ENCODE results near the gene E2F4. TPM values are rescaled to one million over a fixed set of nuclear protein-coding genes. Genes with fewer than 3 reads are reported as not detected.
A peak's percentile ranks its signal among the peaks of the same experiment; 100 is the strongest.

E2F4 gene
- total and polyA plus RNA-seq, 9 of the 15 experiments (the other 6 are each of a cell fraction or from before 2014, with no cell fraction given): 9.7 to 139 (median 106) TPM

DNA sequence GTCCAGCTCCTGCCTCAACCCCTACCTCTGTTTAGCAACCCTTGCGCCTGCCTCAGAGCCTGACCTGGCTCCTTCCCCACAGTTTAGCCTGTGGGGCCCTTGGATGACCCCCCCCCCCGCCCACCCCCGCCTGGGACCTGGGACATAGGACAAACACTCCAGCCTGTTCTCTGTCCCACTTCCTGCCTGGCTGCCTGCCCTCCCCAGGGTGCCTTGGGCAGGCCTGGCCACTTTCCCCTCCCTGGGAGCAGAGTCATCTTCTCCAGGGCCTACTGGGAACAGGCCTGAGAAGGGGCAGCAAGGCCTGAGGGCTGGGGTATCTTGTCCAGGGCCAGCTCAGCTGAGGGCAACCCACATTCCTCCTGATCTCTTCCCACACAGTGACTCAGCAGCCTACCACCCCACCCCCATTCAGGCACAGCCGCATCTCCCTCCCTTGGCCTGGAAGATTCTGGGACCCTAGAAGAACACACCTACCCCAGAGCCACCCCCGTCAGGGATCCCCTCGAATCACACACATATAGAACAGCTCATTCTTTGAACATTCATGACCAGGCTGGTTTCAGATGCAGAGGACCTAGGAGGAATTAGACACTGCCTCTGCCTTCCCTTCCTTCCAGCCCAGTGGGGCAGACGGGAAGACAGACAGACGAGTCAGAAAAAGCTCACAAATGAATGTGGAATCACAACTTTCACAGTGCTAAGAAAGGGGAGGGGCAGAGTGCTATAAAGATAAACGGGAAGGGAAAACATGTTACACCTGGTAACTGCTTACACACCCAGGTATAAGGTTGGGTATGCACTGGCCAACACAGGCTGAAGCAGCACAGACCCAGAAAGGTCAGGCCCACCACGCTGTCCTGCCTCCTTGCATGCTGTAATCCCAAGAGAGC lies 49.3 kb downstream of the E2F4 start (continued):
- TF ChIP-seq ZBTB5 (IDR thresholded peaks at IDR 0.05) (no peak), NUFIP1 (IDR thresholded peaks at IDR 0.05; ENCODE audit: partially characterized antibody) (no peak), GATAD2B (IDR thresholded peaks at IDR 0.05; ENCODE audit: borderline replicate concordance) (no peak), MYC (IDR thresholded peaks at IDR 0.05; ENCODE audit: low read depth, low read length) (no peak), MYC (CRISPR knock-in tag; IDR thresholded peaks at IDR 0.05; ENCODE audit: borderline replicate concordance, low read depth) (no peak), CREB3 (tag; conservative IDR thresholded peaks at IDR 0.05; ENCODE audit: low read depth) (no peak), KHSRP (IDR thresholded peaks at IDR 0.05) (no peak), BACH1 (tag; IDR thresholded peaks at IDR 0.05) (no peak; the same call in 1 of the 2 replicates), HDAC8 (tag; IDR thresholded peaks at IDR 0.05) (no peak), CEBPB (tag; IDR thresholded peaks at IDR 0.05) (no peak), ZNF263 (CRISPR knock-in tag; IDR thresholded peaks at IDR 0.05; ENCODE audit: borderline replicate concordance) (no peak), STAT5A (IDR thresholded peaks at IDR 0.05; ENCODE audit: borderline replicate concordance, low read length) (no peak), JUN (IDR thresholded peaks at IDR 0.05; ENCODE audit: borderline replicate concordance, low read depth, low read length) (0 out of 2 replicates have a peak, but pooled peaks have one; percentile 49), JUN (CRISPR knock-in tag; IDR thresholded peaks at IDR 0.05; ENCODE audit: borderline replicate concordance) (no peak), ZNF23 (CRISPR knock-in tag; IDR thresholded peaks at IDR 0.05) (no peak), ZNF311 (CRISPR knock-in tag; IDR thresholded peaks at IDR 0.05) (no peak), CBFA2T2 (conservative IDR thresholded peaks at IDR 0.05) (no peak), TEAD1 (CRISPR knock-in tag; IDR thresholded peaks at IDR 0.05) (peak in 1 of 2 experiments; percentile 82; a peak in 1 of 4 replicates), CBX1 (IDR thresholded peaks at IDR 0.05; ENCODE audit: low read depth) (no peak), PTBP1 (IDR thresholded peaks at IDR 0.05; ENCODE audit: low read depth, low read length) (no peak), HCFC1 (IDR thresholded peaks at IDR 0.05; ENCODE audit: low read depth, low read length) (no peak), ZC3H8 (IDR thresholded peaks at IDR 0.05) (no peak), ZNF354B (CRISPR knock-in tag; IDR thresholded peaks at IDR 0.05) (no peak), ZNF274 (IDR thresholded peaks at IDR 0.05; ENCODE audit: borderline replicate concordance, low read depth, low read length) (no peak), NCOR1 (IDR thresholded peaks at IDR 0.05) (no peak; the same call in 1 of the 2 replicates), SRF (CRISPR knock-in tag; IDR thresholded peaks at IDR 0.05) (0 out of 4 replicates have a peak, but pooled peaks of 1 of the 2 experiments have one; percentile 16)
- TF ChIP-seq, protein P1, sequence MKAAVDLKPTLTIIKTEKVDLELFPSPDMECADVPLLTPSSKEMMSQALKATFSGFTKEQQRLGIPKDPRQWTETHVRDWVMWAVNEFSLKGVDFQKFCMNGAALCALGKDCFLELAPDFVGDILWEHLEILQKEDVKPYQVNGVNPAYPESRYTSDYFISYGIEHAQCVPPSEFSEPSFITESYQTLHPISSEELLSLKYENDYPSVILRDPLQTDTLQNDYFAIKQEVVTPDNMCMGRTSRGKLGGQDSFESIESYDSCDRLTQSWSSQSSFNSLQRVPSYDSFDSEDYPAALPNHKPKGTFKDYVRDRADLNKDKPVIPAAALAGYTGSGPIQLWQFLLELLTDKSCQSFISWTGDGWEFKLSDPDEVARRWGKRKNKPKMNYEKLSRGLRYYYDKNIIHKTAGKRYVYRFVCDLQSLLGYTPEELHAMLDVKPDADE (conservative IDR thresholded peaks at IDR 0.05; ENCODE audit: control insufficient read depth, low read depth, low read length): no peak
